Activated CD8-positive, alpha-beta memory T cell treated with anti-CD3 and anti-CD28 coated beads, Interleukin-2, amount 50 U/mL, for 24 hours (primary cell): Measurements from ENCODE around the gene NPAS1.
"Not testable (repeated sequence)": the region's sequence is repeated elsewhere in the genome, so short reads cannot be mapped to it uniquely, and the experiment has no call there.

Experiments used
- DNase-seq: peaks from one replicate; pipeline ENCODE4 v3.0.0-alpha.2; 2020; ENCODE audit errors: extremely low read depth

Gene NPAS1

DNA sequence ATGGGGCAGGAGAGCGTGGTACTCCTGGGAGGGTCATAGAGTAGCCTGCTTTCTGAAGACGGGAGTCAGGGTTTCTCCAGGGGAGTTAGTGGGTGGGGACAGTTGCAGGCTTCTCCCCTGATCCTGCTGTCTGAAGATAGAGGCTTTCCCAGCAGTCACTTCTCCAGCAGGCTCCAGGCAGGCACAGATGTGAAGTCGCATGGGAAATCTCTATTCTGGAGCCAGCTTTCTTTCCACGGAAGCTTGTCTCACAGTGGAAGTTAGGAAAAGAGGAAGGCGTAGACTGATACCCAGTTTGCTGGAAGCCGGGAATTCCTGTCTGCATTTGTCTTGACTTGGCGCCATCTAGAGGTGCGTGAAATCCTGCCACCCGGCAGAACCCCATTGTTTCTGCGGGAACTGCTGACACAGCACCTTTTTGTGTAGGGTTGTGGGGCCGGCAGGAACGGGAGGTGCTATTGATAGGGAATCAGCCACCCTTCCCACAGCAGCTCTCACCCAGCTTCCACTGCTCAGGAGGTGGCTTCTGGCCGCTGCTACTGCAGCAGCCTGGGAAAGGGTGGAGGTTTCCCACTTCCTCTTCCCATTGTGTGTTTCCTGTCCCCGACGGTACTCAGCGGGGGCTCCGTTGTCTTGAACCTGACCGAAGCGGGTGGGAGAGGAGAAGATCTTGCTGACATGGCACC lies 28.5 kb upstream of the NPAS1 start:
- peak; percentile 31 for DNase-seq

DNA sequence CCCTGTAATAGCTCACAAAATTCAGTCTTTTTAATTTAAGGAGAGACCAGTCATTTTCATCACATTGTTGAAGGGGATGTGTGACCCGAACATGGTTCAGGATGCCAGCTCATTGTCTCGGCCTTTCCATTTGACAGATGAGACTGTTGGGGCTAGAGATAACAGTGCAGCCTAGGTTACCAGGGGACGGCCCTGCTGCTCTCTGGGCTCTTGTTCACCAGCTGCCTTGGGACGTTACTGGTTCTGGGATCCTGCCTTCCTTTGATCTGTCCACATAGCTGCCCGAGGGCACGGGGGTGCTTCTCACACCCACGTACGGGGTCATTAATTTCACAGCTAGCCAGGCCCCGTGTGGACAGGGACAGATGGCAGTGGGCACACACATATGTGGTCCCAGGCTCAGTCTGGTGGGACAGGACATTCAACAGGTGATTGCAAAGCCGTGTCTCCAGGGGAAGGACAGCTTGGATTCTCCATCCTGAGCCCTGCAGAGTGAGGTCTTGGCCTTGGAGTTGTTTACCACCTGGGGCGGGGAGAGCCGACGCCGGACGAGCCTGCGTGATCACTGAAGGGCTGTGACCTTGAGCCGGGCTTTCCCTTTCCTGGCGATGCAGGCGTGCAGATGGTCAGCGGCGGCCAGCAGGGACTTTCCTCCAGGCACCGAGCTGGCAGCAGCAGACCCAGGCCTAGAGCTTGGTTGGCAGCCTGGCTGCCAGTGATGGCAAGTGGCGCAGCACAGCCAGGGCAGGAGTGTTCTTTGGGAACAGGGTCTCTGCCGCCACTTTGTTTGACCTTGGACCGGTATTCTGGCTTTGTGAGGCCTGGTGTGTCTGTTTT lies 26.7 kb upstream of the NPAS1 start:
- DNase-seq: no peak

DNA sequence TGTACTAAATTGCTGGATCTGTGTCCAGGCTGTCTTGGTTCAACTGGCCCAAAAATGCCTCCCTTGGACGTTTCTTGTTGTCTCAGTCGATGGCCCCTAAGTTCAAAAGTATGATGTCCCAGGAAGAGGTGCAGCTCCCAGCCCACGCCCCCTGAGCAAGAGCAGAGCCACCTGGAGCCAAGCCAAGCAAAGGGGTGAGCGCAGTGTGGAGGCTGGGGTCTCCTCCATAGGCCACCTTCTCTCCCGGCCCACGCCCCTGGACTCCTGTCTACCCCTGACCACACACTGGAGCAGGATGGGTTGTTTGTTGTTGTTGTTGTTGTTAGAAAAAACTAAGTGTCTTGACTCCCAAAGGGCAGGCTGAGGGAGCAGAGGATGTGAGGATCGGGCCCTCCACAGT lies 26.0 kb upstream of the NPAS1 start:
- no peak for DNase-seq

DNA sequence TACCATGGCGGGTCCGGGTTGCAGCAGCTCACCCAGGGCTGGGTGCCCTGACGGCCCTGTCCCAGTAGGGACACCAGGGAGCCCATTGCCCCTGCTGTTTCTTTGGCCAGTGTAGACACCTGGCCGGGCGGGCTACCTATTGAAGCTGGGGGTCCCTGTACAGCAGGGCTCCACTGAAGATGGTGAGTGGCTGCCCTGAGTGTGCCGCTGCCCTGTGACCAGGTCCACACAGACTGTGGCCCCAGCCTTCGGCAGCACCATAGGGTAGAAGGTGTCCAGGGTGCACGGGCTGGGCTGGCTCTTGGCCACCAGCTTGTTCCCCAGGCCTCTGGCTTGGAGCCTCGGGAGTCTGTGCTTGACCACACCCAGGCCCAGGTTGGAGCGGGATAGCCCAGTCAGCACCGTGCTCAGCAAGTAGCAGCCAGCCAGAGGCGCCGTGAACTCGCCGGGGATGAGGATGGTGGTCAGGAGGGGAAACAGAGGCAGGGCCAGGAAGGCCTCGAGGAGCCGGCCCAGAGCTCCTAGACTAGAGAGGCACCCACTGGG lies 25.4 kb upstream of the NPAS1 start:
- no peak for DNase-seq

DNA sequence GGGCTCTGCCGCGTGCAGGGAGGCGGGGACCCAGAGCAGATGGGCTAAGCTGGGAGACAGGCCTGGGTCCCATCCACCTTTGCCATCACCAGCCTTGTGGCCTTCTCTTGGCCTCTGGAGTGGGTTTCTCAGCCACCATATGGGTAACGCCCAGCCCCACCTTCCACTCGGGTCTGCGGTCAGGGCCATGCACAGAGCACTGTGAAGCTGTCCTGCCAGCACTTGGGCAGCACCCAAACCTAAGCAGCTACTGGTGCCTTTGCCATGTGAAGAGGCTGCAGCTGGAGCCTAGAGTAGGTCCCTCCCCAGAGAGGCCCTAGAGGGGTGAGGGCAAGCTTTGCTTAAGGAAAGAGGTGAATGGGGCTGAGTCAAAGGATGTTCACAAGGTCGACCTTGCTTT lies 24.1 kb upstream of the NPAS1 start:
- DNase-seq: no peak

DNA sequence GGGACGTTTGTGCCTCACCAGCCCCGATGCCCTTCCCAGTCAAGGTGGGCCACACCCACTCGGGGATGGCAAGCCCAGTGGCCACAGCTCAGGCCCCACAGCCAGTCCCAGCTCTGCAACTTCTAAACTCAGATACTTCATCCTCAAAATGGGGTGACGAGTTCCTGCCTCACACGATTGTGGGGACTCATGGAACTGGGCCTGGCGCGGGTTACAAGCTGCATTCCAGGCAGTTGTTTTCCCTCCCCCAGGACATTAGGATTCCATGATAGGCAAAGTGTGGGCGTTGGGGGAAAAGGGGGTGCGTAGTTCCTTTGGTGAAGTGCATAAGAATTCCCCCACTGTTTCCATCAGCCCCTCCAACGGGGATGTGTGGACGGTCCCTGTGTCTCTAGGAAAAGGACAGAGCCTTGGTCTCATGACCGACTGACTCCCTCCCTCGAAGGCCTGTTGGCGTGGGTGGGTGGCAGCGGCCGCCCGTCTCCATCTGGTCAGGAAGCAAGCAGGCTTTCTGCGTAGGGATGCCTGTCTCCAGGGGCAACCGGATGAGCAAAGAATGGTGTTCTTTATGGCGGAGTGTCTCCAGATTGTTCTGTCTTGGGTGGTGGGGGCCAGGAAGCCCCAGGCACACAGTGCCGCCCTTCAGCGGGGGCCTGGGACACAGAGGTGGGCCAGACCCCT lies 21.1 kb upstream of the NPAS1 start:
- no peak for DNase-seq

DNA sequence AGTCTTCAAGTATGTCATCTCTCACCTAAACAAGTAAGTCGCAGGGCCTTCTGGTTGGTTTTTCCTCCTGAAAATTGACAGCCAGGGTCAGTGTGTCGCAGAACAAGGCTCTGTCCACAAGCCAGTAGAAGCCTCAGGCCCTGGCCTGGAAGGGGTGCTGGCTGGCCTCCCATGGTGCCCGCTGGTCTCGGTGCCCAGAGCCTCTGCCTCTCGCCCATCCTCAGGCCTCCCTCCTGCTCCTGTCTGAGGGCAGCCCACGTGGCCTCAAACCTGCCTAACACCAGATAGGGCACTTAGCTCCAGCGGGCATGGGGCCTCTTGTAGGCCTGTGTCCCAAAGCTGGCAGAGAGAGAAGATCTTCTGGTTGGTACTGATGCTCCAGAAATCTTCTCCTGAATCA lies 20.3 kb upstream of the NPAS1 start:
- no peak for DNase-seq

DNA sequence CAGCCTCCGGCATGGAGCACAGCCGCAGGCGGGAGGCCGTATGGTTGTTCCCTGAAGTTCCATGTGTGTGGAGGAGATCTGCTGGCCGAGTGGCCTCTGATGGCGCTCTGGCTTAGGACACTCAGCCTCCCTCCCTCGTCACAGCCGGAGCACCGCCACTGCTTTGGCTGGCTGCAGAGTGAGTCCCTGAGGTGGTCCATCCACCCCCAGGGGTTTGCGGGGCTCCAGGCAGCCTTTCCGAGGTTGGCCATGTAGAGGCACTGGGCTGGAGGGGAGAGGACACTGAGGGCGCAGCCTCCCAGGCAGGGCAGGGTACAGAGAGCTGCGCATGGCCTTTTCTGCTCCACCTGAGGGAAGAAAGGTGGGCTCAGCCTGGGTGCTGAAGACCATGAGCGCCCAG lies 19.8 kb upstream of the NPAS1 start:
- DNase-seq: no peak

DNA sequence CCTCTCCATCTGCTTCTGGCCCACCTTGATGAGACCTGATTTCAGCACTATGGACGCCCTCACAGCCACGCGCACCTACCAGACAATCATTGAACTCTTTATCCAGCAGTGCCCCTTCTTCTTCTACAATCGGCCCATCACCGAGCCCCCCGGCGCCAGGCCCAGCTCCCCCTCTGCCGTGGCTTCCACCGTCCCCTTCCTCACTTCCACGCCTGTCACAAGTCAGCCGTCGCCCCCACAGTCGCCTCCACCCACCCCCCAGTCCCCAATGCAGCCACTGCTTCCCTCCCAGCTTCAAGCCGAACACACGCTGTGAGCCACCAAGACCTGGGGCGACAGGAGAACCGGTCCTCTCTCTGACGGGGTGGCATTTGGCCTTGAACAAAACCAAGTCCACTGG lies 19.3 kb upstream of the NPAS1 start:
- DNase-seq: no peak

DNA sequence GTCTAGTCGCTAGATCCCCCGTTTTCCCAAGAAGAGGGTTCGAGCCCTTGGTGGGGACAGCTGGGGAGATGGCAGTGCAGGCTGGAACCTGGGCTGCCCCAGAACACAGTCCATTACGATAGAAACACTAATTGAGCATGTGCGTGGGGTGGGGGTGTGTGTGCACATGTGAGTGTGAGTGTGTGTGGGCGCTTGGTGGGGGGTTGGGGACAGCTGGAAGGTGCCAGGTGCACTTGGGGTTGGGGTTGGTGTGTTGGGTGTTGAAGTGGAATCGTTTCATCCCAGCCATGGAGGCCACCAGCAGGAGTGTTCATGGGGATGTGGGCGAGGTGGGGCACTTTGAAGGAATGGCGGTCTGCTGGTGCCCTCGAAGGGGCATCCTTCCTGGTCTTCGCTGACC lies 18.1 kb upstream of the NPAS1 start:
- no peak for DNase-seq

DNA sequence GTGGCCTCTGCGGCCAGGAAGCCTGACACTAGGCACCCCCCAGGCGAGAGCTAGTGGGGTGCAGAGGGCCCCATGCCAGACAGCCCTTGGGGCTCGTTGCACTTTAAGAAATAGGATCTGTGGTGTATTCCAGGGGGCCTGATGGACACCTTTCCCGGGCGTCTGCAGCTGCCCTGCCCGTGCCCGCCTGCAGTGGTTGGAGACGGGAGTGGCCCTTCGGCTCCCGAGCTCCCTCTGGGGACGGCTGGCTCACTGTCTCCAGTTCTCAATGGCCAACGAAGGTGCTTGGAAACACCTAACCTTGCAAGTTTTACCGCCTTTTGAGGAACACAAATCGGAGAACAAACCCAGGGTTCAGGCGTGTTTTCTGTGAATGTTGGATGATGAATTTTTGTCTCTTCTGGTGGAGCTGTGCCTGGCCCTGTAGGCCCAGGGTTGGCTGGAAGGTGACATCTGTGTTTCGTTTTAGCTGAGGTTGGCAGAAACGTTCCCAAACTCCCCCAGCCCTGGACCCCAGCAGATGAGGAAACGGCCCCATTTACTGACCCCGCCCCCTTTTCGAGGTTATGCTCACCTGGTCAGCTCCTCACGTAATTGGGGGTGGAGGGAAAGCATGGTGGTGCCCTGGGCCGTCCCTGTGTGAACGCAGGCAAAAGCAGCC lies 17.4 kb upstream of the NPAS1 start:
- no peak for DNase-seq

DNA sequence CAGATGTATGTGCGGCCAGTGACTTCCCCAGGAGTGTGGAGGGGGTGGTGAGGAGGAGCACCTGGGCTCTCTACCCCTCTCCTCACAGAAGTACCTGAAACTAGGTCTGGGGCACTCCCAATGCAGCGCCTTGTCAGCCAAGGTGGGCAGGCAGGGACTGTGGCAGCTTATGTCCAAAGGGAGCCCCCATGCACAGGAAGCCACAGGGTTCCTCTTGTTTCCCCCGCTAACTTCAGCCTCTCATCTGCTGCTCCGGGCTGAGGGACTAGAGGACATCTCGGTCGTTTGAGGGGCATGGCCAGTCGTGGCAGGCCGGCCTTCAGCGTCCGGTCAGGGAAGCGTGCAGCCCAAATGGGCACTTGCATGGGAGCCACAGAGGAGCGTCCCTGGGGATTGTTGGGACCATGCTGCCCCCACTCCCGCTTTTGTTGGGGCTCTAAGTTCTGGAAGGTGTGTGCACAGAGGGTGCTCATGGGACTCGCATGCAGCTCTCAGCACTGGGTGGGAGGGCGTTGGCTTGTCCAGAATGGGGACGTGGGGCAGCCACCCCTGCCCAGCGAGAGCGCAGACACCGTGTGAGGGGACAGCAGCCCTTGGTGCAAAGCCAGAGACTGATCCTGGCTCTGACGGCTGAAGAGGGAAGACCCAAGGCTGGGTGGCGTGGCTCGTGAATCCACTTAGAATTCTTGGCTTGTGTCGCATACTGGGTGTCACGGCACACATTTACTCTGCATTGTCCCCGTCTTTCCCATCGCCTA lies 16.6 kb upstream of the NPAS1 start:
- no peak for DNase-seq

DNA sequence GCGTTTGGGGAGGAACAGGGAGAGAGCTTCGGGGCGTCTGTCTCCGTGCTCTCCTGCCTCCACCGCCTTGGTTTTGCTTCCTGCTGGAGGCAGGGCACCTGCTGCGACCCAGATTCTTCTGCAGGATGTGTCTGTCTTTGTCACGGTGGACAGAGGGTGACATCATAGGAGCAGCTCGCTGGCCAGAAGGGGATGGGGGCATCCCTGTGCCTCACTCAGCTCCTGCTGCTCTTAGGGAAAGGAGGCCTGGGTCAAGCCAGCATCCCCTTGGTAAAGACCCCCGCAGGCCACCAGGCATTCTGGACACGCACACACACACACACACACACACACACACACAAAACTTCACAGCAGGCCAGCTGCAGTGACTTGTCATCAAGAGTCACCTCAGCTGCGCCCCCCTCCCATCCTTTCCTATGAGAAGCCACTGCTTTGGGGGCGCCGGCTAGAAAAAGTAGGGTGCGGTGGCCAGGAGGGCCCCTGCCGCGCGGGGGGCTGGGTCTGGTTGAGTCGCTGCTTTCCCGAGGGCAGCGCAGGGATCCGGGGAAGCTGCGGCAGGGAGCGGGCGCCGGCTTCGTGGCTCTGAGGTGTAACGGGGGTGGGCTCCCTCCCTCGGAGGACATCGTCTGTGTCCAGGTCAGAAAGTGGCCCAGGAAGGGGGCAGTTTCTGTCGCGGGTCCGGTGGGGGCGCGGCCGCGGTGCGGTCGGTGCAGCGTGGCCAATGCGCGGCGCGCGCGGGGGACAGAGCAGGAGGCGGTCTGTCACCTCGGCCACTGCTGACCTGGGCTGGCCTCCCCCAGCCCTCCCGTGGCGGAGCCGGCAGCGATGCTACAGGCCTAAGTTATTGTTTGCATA lies 15.8 kb upstream of the NPAS1 start:
- no peak for DNase-seq

DNA sequence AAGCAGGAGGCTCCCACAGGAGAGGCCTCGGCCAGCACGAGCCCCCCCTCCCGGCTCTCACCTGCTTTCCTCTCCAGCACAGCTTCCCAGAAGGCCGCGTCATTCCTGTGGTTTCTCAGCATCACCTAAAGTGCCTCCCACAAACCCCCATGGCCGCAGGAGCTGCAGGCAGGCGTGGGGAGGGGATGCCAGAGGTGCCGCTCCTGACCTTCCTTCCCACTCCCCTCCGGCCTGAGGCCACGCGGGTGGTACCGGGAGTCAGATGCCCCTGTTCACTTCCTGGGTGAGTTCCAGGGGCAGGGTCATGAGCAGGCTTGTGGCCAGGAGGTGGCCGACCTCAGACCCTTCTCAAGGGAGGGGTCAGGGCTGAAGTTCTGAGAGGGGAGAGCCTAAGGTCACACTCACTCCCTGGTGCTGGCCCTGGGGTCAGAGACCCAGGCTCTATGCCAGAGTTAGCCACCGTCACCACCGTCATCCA lies 14.4 kb upstream of the NPAS1 start:
- DNase-seq: no peak

DNA sequence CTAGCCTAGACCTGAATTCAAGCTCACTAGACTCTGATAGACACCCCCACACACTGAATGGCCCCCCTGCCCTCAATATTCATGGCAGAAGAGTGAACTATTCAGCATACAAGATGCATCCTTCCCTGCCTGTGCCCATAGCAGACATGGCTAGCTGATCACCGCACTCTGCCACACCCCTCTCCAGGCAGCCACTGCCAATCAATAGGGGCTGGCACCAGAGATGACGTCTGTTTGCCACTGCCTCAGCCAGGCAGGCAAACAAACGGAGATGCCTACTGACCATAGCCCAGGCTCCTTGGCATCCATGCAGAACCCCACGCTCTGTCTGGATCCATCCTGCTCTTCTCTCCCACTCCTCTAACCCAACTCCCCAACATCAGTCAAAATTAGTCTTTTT lies 13.8 kb upstream of the NPAS1 start:
- DNase-seq: no peak

DNA sequence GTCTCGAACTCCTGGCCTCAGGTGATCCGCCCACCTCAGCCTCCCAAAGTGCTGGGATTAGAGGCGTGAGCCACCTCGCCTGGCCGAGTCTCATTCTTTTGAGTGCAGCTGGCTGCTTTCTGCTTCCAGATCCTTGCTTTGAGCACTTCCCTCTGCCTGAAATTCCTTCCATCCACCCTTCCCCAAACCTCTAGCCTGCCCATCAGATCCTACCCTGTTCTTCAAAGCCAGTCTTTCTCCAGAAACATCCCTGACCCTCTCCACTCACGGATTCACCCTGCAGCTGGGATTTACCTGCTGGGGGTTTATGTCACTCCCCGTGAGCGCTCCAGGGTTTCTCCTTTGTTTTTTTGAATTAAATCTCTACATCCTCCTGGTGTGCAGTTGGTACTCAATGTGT lies 13.1 kb upstream of the NPAS1 start:
- DNase-seq: no peak

DNA sequence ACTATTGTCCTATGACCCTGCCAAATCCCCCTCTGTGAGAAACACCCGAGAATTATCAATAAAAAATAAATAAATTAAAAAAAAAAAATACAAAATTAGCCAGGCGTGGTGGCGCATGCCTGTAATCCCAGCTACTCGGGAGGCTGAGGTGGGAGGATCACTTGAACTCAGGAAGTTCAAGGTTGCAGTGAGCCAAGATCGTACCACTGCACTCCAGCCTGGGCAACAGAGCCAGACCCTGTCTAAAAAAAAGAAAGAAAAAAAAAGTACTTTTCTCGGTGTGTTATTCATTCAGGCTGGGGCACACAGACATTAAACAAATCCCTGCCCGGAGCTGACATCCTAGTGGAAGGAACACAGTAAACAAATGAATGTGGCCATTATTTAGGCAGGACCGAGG lies 9.1 kb upstream of the NPAS1 start:
- DNase-seq: not testable (repeated sequence)

DNA sequence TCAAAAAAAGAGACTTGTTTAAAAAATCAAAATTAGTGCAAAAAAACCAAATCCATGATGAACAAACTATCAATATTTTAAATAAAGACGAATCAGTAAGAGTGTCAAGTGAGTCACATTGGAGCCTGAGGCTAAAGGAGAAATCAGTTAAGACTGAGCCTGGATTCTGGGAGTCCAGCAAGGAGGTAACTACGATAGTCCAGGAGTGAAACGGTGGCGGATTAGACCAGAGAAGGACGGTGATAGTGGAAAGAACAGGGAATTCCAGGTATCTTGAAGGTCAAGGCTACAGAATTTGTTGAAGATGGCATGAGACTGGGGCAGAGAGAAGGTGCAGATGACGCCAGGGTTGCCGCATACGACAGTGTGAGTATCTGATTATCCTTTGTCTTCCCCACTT lies 7.0 kb upstream of the NPAS1 start:
- no peak for DNase-seq

DNA sequence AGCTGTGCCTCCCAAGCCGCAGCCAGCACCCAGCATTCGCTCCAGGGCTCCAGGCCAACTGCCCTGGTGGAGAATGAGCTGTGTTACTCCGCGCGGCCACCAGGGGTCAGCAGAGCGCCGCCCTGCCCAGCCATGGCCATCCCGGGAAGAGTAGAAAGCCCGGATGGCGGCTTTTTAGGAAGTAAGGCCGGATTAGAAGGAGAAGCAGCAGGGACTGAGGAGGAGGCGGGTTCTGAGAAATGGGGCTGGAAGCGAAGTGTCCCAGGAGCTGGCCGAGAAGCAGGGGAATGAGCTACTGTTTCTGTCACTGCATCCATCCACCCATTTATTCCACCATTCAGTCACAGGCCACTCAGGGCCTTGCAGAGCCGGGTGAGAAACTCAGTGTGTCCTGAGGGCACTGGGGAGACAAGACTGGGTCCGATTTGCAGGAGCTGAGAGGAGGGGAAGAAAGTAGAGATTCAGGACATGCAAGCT lies 6.6 kb upstream of the NPAS1 start:
- DNase-seq: no peak

DNA sequence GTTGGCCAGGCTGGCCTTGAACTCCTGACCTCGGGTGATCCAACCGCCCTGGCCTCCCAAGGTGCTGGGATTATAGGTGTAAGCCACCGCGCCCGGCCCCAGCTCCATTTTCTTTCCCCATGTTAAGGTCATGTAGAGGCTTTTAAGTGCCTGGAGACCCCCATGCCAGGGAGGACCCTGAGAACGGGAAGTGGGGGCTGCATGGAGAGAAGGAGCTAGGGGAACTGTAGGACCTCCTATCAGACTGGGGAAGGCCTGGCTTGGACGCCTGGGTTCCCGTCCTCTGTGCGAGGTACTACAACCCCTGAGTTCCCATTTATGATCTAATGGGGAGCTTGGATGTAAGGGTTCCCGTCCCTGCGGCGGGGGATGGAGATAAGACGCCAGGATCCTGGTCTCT lies 714 bp upstream of the NPAS1 start:
- no peak for DNase-seq
